PC-9 (cell line): ENCODE measurements around the gene SUCO. TPM values are rescaled to one million over a fixed set of nuclear protein-coding genes. Genes with fewer than 3 reads are reported as not detected.

Experiments used
- BruUV-seq: library from RNA; stranded (reverse); fragments of 400-500 nt; replicated peaks from 2 replicates; lab custom pipeline; 2021; lab: Mats Ljungman, UMichigan
- CTCF ChIA-PET: fragments of 300-600 bp; sonication (Branson Sonifier 250); formaldehyde crosslinking; loops from one replicate; lab custom pipeline; 2022; ENCODE audit warnings: antibody characterized with exemption; lab: Charles Lee
- POLR2A ChIA-PET: fragments of 300-600 bp; sonication (Branson Sonifier 250); formaldehyde crosslinking; loops from one replicate; lab custom pipeline; 2022; ENCODE audit warnings: antibody characterized with exemption; ENCODE audit not compliant: unreplicated experiment; lab: Charles Lee
- DNase-seq, 2 experiments: peaks; one replicate each; pipeline versions ENCODE4 v3.0.0 to v3.0.0-alpha.2; 2015 to 2022; ENCODE audit warnings: mixed read lengths in 1 of 2
- H2AFZ ChIP-seq: fragments of 200-600 bp; sonication (generic); 2 replicates; pipeline ENCODE4 v1.8.1; 2017; ENCODE audit warnings: antibody characterized with exemption
- H3F3A ChIP-seq: fragments of 200-600 bp; sonication (generic); 2 replicates; pipeline ENCODE4 v1.8.1; 2017; ENCODE audit warnings: antibody characterized with exemption, mild to moderate bottlenecking, low read depth; ENCODE audit not compliant: insufficient read depth
- H3K27ac ChIP-seq: fragments of 200-600 bp; sonication (generic); 2 replicates; pipeline ENCODE4 v1.6.1; 2016; ENCODE audit warnings: mixed run types
- H3K27me3 ChIP-seq: fragments of 200-600 bp; sonication (generic); 2 replicates; pipeline ENCODE4 v1.6.1; 2016; ENCODE audit warnings: low read depth, mixed run types; ENCODE audit not compliant: insufficient read depth
- H3K36me3 ChIP-seq: fragments of 200-600 bp; sonication (generic); 2 replicates; pipeline ENCODE4 v1.6.1; 2016; ENCODE audit warnings: low read depth, mixed run types
- H3K4me1 ChIP-seq: fragments of 200-600 bp; sonication (generic); replicated peaks from 2 replicates; pipeline ENCODE4 v1.6.1; 2016; ENCODE audit warnings: mixed run types; ENCODE audit not compliant: insufficient read depth
- H3K4me2 ChIP-seq: fragments of 200-600 bp; sonication (generic); 2 replicates; pipeline ENCODE4 v1.6.1; 2017; ENCODE audit warnings: mixed run types
- H3K4me3 ChIP-seq: fragments of 200-600 bp; sonication (generic); 2 replicates; pipeline ENCODE4 v1.6.1; 2016; ENCODE audit warnings: mixed run types
- H3K79me2 ChIP-seq: fragments of 200-600 bp; sonication (generic); 2 replicates; pipeline ENCODE4 v1.6.1; 2017; ENCODE audit warnings: low read depth, mixed run types
- H3K9me2 ChIP-seq: fragments of 200-600 bp; sonication (generic); 2 replicates; pipeline ENCODE4 v1.8.1; 2017; ENCODE audit warnings: mild to moderate bottlenecking; ENCODE audit not compliant: insufficient read depth
- H3K9me3 ChIP-seq: fragments of 200-600 bp; sonication (generic); 2 replicates; pipeline ENCODE4 v1.8.1; 2016; ENCODE audit warnings: low read depth; ENCODE audit not compliant: insufficient read depth
- H4K20me1 ChIP-seq: fragments of 200-600 bp; sonication (generic); 2 replicates; pipeline ENCODE4 v1.8.1; 2017; ENCODE audit not compliant: insufficient read depth
- CTCF ChIP-seq: fragments of 200-600 bp; sonication (generic); conservative IDR thresholded peaks from 2 replicates; pipeline ENCODE4 v1.6.1; 2017; ENCODE audit warnings: mixed run types, antibody characterized with exemption, mild to moderate bottlenecking, moderate library complexity
- EZH2 ChIP-seq: fragments of 200-600 bp; sonication (generic); IDR thresholded peaks from 2 replicates; pipeline ENCODE4 v1.8.0; 2017; ENCODE audit warnings: antibody characterized with exemption, low read depth
- intact Hi-C: fragments of 100-400 bp; cut with micrococcal nuclease; formaldehyde crosslinking; loops from one replicate; pipeline ENCODE4 v1.10.0; 2022; ENCODE audit not compliant: unreplicated experiment
- total RNA-seq: library from RNA; stranded (reverse); gene quantifications from 2 replicates; pipeline ENCODE4 v1.2.3, GENCODE V29; 2021

SUCO gene
- total RNA-seq, 1 experiment from 2014 or later, result 34.0 TPM

- no peak overlapping the region for H3K4me3 ChIP-seq
- H3K9me2 ChIP-seq, result no peaks in the 10 kb centered on the region; the same call in none of the 2 replicates
- no peaks in the 10 kb centered on the region for H3K36me3 ChIP-seq
- TF ChIP-seq EZH2, result no peak
- TF ChIP-seq CTCF, result no peak
- H3K4me1 ChIP-seq, result peaks cover 13% of the 10 kb centered on the region
- ChIA-PET CTCF (no interaction called here), POLR2A (no interaction called here)
- 0 out of 2 replicates have a peak overlapping the region, but pooled peaks have one; percentile 5 for H3K4me2 ChIP-seq
- no TSS peak for BruUV-seq
- H3K79me2 ChIP-seq, result no peaks in the 10 kb centered on the region
- intact Hi-C loops, result no loop called here
- H3F3A ChIP-seq, result peaks cover 8% of the 10 kb centered on the region; the same call in 1 of the 2 replicates
- no peak overlapping the region for H2AFZ ChIP-seq
- no peaks in the 10 kb centered on the region for H4K20me1 ChIP-seq
- H3K27me3 ChIP-seq, result no peaks in the 10 kb centered on the region
- H3K27ac ChIP-seq, result peak overlapping the region; percentile 15; the same call in 1 of the 2 replicates
- H3K9me3 ChIP-seq, result no peaks in the 10 kb centered on the region; the same call in 1 of the 2 replicates
- no peak for DNase-seq
These were observed 121.6 kb downstream of the SUCO start for GRCh38 chr1:172654535-172654934.

GRCh38 chr1:172656576-172656975 is 123.6 kb downstream of the SUCO start:
- intact Hi-C loops, result no loop called here
- no peak overlapping the region for H3K4me3 ChIP-seq
- H3K9me3 ChIP-seq, result no peaks in the 10 kb centered on the region; the same call in 1 of the 2 replicates
- H4K20me1 ChIP-seq, result no peaks in the 10 kb centered on the region
- no TSS peak for BruUV-seq
- no peak overlapping the region for H3K4me2 ChIP-seq
- no peaks in the 10 kb centered on the region for H3K27me3 ChIP-seq
- H3K4me1 ChIP-seq, result peaks cover 18% of the 10 kb centered on the region
- ChIA-PET CTCF (no interaction called here), POLR2A (no interaction called here)
- no peaks in the 10 kb centered on the region for H3K36me3 ChIP-seq
- H3K79me2 ChIP-seq, result no peaks in the 10 kb centered on the region
- H3K9me2 ChIP-seq, result no peaks in the 10 kb centered on the region
- TF ChIP-seq EZH2 (no peak), CTCF (no peak)
- peaks cover 8% of the 10 kb centered on the region; the same call in 1 of the 2 replicates for H3F3A ChIP-seq
- no peak overlapping the region for H2AFZ ChIP-seq
- no peak overlapping the region for H3K27ac ChIP-seq
- DNase-seq, result no peak

- Histone ChIP-seq H4K20me1 (no peaks in the 10 kb centered on the region), H3K36me3 (no peaks in the 10 kb centered on the region), H3F3A (peaks cover 8% of the 10 kb centered on the region; the same call in 1 of the 2 replicates), H3K4me1 (peaks cover 19% of the 10 kb centered on the region), H2AFZ (no peak overlapping the region), H3K27me3 (no peaks in the 10 kb centered on the region), H3K9me3 (no peaks in the 10 kb centered on the region; the same call in 1 of the 2 replicates), H3K79me2 (no peaks in the 10 kb centered on the region), H3K9me2 (no peaks in the 10 kb centered on the region), H3K4me2 (no peak overlapping the region), H3K27ac (no peak overlapping the region), H3K4me3 (no peak overlapping the region)
- intact Hi-C loops, result no loop called here
- no peak for DNase-seq
- ChIA-PET POLR2A (no interaction called here), CTCF (no interaction called here)
- TF ChIP-seq EZH2 (no peak), CTCF (no peak)
- no TSS peak for BruUV-seq
These were observed 124.6 kb downstream of the SUCO start for GRCh38 chr1:172657586-172657985.
